Cardiac muscle cell (in vitro differentiated cells and primary cell): Measurements from ENCODE around the gene ANKRD55. TPM values are rescaled to one million over a fixed set of nuclear protein-coding genes. Genes with fewer than 3 reads are reported as not detected.
"Not testable (repeated sequence)": the region's sequence is repeated elsewhere in the genome, so short reads cannot be mapped to it uniquely, and the experiment has no call there.

ENCODE experiments used
- DNase-seq, 2 donors: peaks; one replicate each; pipeline versions ENCODE4 v3.0.0 to v3.0.0-alpha.2; 2010 to 2017; ENCODE audit warnings: low read depth in 1 of 2, low spot score in 1 of 2
- H3K27ac ChIP-seq: fragments of 200-600 bp; sonication (generic); 2 replicates; pipeline ENCODE4 v1.5.1; 2016
- H3K27me3 ChIP-seq: fragments of 200-600 bp; sonication (generic); 2 replicates; pipeline ENCODE4 v1.6.0; 2016; ENCODE audit warnings: control low read depth
- H3K36me3 ChIP-seq: fragments of 200-600 bp; sonication (generic); 2 replicates; pipeline ENCODE4 v1.5.1; 2016; ENCODE audit warnings: control low read depth
- H3K4me1 ChIP-seq: fragments of 200-600 bp; sonication (generic); 2 replicates; pipeline ENCODE4 v1.8.1; 2017; ENCODE audit warnings: low read depth, mild to moderate bottlenecking, mixed run types
- H3K4me3 ChIP-seq: fragments of 200-600 bp; sonication (generic); 2 replicates; pipeline ENCODE4 v1.5.1; 2016; ENCODE audit warnings: mild to moderate bottlenecking
- H3K9me3 ChIP-seq: fragments of 200-600 bp; sonication (generic); 2 replicates; pipeline ENCODE4 v1.5.1; 2017; ENCODE audit warnings: low read depth, mild to moderate bottlenecking, control low read depth
- polyA plus RNA-seq: library from polyadenylated mRNA; unstranded; fragments of >200 nt; fragmentation: Nextera tagmentation; extraction: Ambion mirVana; gene quantifications from 2 replicates; pipeline ENCODE4 v1.2.1, GENCODE V29; 2016
- total RNA-seq: library from RNA; depleted of rRNA; stranded (reverse); fragments of >200 nt; gene quantifications from 2 replicates; pipeline ENCODE4 v1.2.3, GENCODE V29; 2016
- TF ChIP-seq, protein P1 (sequence below): IDR thresholded peaks from 2 replicates; pipeline ENCODE4 v1.5.1; 2012; ENCODE audit warnings: low read depth, mild to moderate bottlenecking, low read length

The ANKRD55 gene
- total and polyA plus RNA-seq, 2 experiments from 2014 or later = 0.28 TPM; not detected in 1

DNA sequence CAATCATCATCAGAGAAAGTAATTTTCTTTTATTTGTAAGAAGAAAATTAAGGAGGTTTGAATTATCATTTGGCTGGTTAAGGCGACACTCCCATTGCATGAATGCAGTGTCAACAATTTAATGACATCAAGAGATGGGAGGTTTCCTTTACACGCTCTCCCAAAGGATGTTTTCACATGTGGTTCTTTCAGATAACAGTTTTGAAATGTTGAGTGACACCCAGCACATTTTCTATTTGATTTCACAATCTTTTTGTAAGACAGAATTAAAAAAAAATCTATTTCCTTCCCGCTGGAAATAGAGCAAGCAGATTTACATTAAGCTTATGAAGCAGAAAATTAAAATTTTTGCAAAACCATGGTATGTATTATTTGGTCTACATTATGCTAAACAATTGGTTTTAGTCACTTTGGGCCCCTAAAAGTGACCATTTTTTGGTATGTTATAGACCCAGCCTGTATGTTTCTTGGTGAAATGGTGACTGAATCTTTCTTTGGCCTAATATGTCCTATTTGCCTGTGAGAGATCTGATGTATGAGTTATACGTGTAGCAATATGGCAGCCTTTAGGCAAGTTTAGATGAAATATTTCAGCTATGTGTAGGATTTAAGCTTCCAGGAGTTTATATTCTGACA lies 18.9 kb upstream of the ANKRD55 start:
- H3K27ac ChIP-seq = no peak overlapping the region
- H3K36me3 ChIP-seq = no peaks in the 10 kb centered on the region
- no peaks in the 10 kb centered on the region for H3K9me3 ChIP-seq
- peak in 1 of 2 donors; percentile 60 for DNase-seq
- no peaks in the 10 kb centered on the region for H3K4me1 ChIP-seq
- no peaks in the 10 kb centered on the region for H3K27me3 ChIP-seq
- TF ChIP-seq, protein P1, sequence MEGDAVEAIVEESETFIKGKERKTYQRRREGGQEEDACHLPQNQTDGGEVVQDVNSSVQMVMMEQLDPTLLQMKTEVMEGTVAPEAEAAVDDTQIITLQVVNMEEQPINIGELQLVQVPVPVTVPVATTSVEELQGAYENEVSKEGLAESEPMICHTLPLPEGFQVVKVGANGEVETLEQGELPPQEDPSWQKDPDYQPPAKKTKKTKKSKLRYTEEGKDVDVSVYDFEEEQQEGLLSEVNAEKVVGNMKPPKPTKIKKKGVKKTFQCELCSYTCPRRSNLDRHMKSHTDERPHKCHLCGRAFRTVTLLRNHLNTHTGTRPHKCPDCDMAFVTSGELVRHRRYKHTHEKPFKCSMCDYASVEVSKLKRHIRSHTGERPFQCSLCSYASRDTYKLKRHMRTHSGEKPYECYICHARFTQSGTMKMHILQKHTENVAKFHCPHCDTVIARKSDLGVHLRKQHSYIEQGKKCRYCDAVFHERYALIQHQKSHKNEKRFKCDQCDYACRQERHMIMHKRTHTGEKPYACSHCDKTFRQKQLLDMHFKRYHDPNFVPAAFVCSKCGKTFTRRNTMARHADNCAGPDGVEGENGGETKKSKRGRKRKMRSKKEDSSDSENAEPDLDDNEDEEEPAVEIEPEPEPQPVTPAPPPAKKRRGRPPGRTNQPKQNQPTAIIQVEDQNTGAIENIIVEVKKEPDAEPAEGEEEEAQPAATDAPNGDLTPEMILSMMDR = no peak
- no peak overlapping the region for H3K4me3 ChIP-seq

DNA sequence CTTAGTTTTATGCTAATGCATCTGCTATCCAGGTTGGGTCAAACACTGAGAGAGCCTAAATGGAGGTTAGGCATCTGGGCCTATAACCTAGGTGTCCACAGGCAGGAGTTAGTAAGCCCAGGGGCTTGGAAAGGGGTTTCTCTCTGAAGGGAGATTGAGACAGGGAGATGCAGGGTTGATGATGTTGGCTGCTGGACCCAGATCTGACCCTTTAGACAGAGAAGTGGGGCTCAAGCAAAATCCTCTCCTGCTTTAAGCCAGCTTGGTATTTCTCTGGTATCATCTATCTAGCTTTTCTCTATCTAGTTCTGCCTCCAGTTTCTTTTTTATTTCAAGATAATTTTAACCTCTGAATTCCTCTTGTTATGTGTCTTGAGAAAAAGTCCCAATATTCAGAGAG lies 18.3 kb upstream of the ANKRD55 start:
- H3K27me3 ChIP-seq = no peaks in the 10 kb centered on the region
- no peaks in the 10 kb centered on the region for H3K36me3 ChIP-seq
- H3K27ac ChIP-seq = no peak overlapping the region
- TF ChIP-seq, protein P1 = no peak
- H3K9me3 ChIP-seq = no peaks in the 10 kb centered on the region
- no peak overlapping the region for H3K4me3 ChIP-seq
- DNase-seq = no peak
- H3K4me1 ChIP-seq = no peaks in the 10 kb centered on the region

GRCh38 chr5:56250011-56250410 lies 16.9 kb upstream of the ANKRD55 start:
- no peaks in the 10 kb centered on the region for H3K27me3 ChIP-seq

DNA sequence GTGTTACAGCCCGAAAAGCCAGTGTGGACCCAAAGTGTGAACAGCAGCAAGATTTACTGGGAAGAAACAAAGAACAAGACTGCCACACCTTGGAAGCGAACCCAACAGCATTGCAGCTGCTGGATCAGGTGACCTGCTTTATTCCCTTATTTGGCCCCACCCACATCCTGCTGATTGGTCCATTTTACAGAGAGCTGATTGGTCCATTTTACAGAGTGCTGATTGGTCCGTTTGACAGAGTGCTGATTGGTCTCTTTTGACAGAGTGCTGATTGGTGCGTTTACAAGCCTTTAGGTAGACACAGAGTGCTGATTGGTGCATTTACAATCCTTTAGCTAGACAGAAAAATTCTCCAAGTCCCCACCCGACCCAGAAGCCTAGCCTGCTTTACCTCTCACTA lies 16.0 kb upstream of the ANKRD55 start:
- not testable (repeated sequence) for H3K36me3 ChIP-seq, DNase-seq, H3K27me3 ChIP-seq, H3K9me3 ChIP-seq, H3K4me1 ChIP-seq, H3K4me3 ChIP-seq, H3K27ac ChIP-seq

More at GRCh38 chr5:56250011-56250410, 16.9 kb upstream of the ANKRD55 start:
- no peaks in the 10 kb centered on the region for H3K36me3 ChIP-seq
- H3K4me1 ChIP-seq = no peaks in the 10 kb centered on the region
- H3K9me3 ChIP-seq = no peaks in the 10 kb centered on the region
- H3K4me3 ChIP-seq = no peak overlapping the region
- H3K27ac ChIP-seq = no peak overlapping the region
- DNase-seq = no peak
- TF ChIP-seq, protein P1 = no peak

DNA sequence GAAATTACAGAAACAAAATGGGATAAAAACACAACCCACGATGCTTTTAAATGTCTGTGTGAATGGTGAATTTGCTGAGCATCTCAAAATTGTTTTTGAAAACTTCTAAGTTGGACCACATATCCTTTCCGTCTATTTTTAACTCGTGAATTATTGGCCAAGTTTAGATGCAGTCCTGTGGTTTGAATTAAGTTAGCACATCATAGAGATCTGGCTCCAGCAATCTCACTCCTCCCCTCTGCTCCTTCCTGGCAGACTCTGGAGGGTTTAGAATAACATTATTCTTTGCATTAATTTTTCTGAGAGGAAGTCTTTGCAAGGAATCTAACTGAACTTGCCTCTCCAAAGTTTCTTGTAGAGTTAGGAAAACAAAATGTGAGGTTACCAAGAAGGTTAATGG lies 14.5 kb upstream of the ANKRD55 start:
- Histone ChIP-seq H3K27ac (no peak overlapping the region), H3K4me1 (no peaks in the 10 kb centered on the region), H3K4me3 (no peak overlapping the region), H3K9me3 (no peaks in the 10 kb centered on the region), H3K27me3 (no peaks in the 10 kb centered on the region), H3K36me3 (no peaks in the 10 kb centered on the region)
- TF ChIP-seq, protein P1 = no peak
- peak in 1 of 2 donors; percentile 78 for DNase-seq

DNA sequence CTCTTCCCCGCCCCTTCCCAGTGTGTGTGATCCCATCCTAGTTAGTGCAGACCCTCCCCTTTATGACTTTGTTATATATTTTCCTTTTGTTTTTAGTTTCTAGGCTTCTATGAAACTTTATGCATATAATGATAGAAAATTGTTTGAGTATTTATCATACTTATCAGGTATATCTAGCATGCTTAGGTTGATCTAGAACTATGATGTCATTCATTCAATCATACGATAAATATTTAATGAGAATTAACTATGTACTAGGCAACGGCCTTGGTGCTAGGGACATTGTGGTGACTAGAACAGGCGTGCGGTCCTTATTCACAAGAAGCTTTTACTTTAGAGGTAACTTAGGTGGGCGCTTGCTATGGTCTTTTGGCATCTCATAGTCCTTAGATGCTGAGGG lies 13.6 kb upstream of the ANKRD55 start:
- H3K27me3 ChIP-seq = no peaks in the 10 kb centered on the region
- no peak for DNase-seq
- H3K27ac ChIP-seq = no peak overlapping the region
- TF ChIP-seq, protein P1 = no peak
- H3K9me3 ChIP-seq = no peaks in the 10 kb centered on the region
- H3K36me3 ChIP-seq = no peaks in the 10 kb centered on the region
- H3K4me1 ChIP-seq = no peaks in the 10 kb centered on the region
- no peak overlapping the region for H3K4me3 ChIP-seq
